Measurements from ENCODE around the gene ITK. TPM values are rescaled to one million over a fixed set of nuclear protein-coding genes. Genes with fewer than 3 reads are reported as not detected.
A peak's percentile ranks its signal among the peaks of the same experiment; 100 is the strongest.

The ITK gene
- total and polyA plus RNA-seq, 3 donors from 2014 or later, result 0.93 to 3.8 (median 1.3) TPM

- Histone ChIP-seq H3K4me1 (no peaks in the 10 kb centered on the region), H3K4me3 (no peak overlapping the region), H3K27ac (no peak overlapping the region), H3K36me3 (ENCODE audit: low read depth, missing control alignments) (no peaks in the 10 kb centered on the region), H3K9me3 (no peaks in the 10 kb centered on the region), H3K27me3 (no peaks in the 10 kb centered on the region)
- intact Hi-C loops (cut with DNase I; ENCODE audit: low total_unique reads), result no loop called here
- peak; percentile 18 for DNase-seq
- 65 to 68% methylated on average over 5 of the region's 5 CpGs for whole genome bisulfite sequencing, 2 donors
- TF ChIP-seq POLR2A (IDR thresholded peaks at IDR 0.05), result no peak
- no peak for TF ChIP-seq CTCF (IDR thresholded peaks at IDR 0.05)
Observed at GRCh38 chr5:157212307-157212706, 31.7 kb downstream of the ITK start.

GRCh38 chr5:157213527-157214243 is 33.0 kb downstream of the ITK start:
- no peak for DNase-seq
- H3K27me3 ChIP-seq, result no peaks in the 10 kb centered on the region
- intact Hi-C loops (cut with DNase I; ENCODE audit: low total_unique reads), result no loop called here
- H3K27ac ChIP-seq, result no peak overlapping the region
- no peaks in the 10 kb centered on the region for H3K36me3 ChIP-seq (ENCODE audit: low read depth, missing control alignments)
- WGBS, 2 donors, result 92 to 97% methylated on average over 7 of the region's 7 CpGs
- no peak overlapping the region for H3K4me3 ChIP-seq
- no peaks in the 10 kb centered on the region for H3K4me1 ChIP-seq
- no peaks in the 10 kb centered on the region for H3K9me3 ChIP-seq
- TF ChIP-seq POLR2A (IDR thresholded peaks at IDR 0.05), result no peak
- no peak for TF ChIP-seq CTCF (IDR thresholded peaks at IDR 0.05)

- no peak overlapping the region for H3K27ac ChIP-seq
- no peaks in the 10 kb centered on the region for H3K9me3 ChIP-seq
- no peaks in the 10 kb centered on the region for H3K4me1 ChIP-seq
- no peak overlapping the region for H3K4me3 ChIP-seq
- H3K36me3 ChIP-seq (ENCODE audit: low read depth, missing control alignments), result no peaks in the 10 kb centered on the region
- DNase-seq, result no peak
- no peak for TF ChIP-seq CTCF (IDR thresholded peaks at IDR 0.05)
- TF ChIP-seq POLR2A (IDR thresholded peaks at IDR 0.05), result no peak
- H3K27me3 ChIP-seq, result no peaks in the 10 kb centered on the region
- intact Hi-C loops (cut with DNase I; ENCODE audit: low total_unique reads), result no loop called here
Observed at GRCh38 chr5:157214415-157214814, 33.8 kb downstream of the ITK start.

- 81 to 86% methylated on average over 10 of the region's 10 CpGs for WGBS, 2 donors
- no peak for TF ChIP-seq POLR2A (IDR thresholded peaks at IDR 0.05)
- TF ChIP-seq CTCF (IDR thresholded peaks at IDR 0.05), result no peak
- Histone ChIP-seq H3K4me1 (no peaks in the 10 kb centered on the region), H3K9me3 (no peaks in the 10 kb centered on the region), H3K36me3 (ENCODE audit: low read depth, missing control alignments) (no peaks in the 10 kb centered on the region), H3K27me3 (no peaks in the 10 kb centered on the region), H3K27ac (no peak overlapping the region), H3K4me3 (no peak overlapping the region)
- intact Hi-C loops (cut with DNase I; ENCODE audit: low total_unique reads), result no loop called here
- DNase-seq, result no peak
Observed at GRCh38 chr5:157214861-157215513, 34.3 kb downstream of the ITK start.

Measured in testis (tissue), 3 donors.